Natural killer cell (primary cell): ENCODE data around the gene TACC3. TPM values are rescaled to one million over a fixed set of nuclear protein-coding genes. Genes with fewer than 3 reads are reported as not detected.

Experiments used
- ATAC-seq, 3 donors: fragments of 150-1000 bp in 2 of 3; fragments of 200-7000 bp in 1 of 3; cut with Tn5 transposase; 1 replicate in 1 of 3; 2 replicates in 2 of 3; pipeline ENCODE4 v1.10.0; 2021; ENCODE audit warnings: mild to moderate bottlenecking in 2 of 3, moderate library complexity in 2 of 3
- DNase-seq, 2 donors: peaks; one replicate each; pipeline versions ENCODE4 v3.0.0 to v3.0.0-alpha.2; 2013 to 2021; ENCODE audit warnings: mixed read lengths in 1 of 2
- H3K27ac ChIP-seq: one replicate; pipeline ENCODE4 v1.5.1; 2013; ENCODE audit warnings: mild to moderate bottlenecking, low read length
- H3K27me3 ChIP-seq: one replicate; pipeline ENCODE4 v1.6.1; 2013; ENCODE audit warnings: low read length; ENCODE audit not compliant: control insufficient read depth, insufficient read depth
- H3K36me3 ChIP-seq: one replicate; pipeline ENCODE4 v1.6.1; 2013; ENCODE audit warnings: low read length; ENCODE audit not compliant: control insufficient read depth, insufficient read depth
- H3K4me1 ChIP-seq: one replicate; pipeline ENCODE4 v1.6.1; 2013; ENCODE audit warnings: low read length; ENCODE audit not compliant: control insufficient read depth, insufficient read depth
- H3K4me3 ChIP-seq: one replicate; pipeline ENCODE4 v1.5.1; 2013; ENCODE audit warnings: low read length
- H3K9me3 ChIP-seq: one replicate; pipeline ENCODE4 v1.6.1; 2013; ENCODE audit warnings: low read length; ENCODE audit not compliant: control insufficient read depth, insufficient read depth
- H3K27ac Mint-ChIP-seq, 2 donors: one replicate each; pipeline ENCODE4 v1.8.0; 2022; ENCODE audit warnings: mild to moderate bottlenecking in 2 of 2, mixed read lengths in 2 of 2, moderate library complexity in 1 of 2
- H3K27me3 Mint-ChIP-seq, 2 donors: one replicate each; pipeline ENCODE4 v1.8.0; 2022; ENCODE audit warnings: low read depth in 2 of 2, mixed read lengths in 2 of 2
- H3K36me3 Mint-ChIP-seq: one replicate; pipeline ENCODE4 v1.8.0; 2022; ENCODE audit warnings: mixed read lengths
- H3K4me1 Mint-ChIP-seq, 2 donors: one replicate each; pipeline ENCODE4 v1.8.0; 2022; ENCODE audit warnings: mixed read lengths in 2 of 2
- H3K4me3 Mint-ChIP-seq: one replicate; pipeline ENCODE4 v1.8.0; 2022; ENCODE audit warnings: mild to moderate bottlenecking, moderate library complexity, mixed read lengths
- H3K9me3 Mint-ChIP-seq, 2 donors: one replicate each; pipeline ENCODE4 v1.8.0; 2022; ENCODE audit warnings: mixed read lengths in 2 of 2
- WGBS: methylation state at CpG from one replicate; pipeline ENCODE4 v1.1.7; 2013; ENCODE audit warnings: missing lambda C conversion rate; ENCODE audit not compliant: insufficient coverage; 5-methylcytosine and 5-hydroxymethylcytosine counted together
- intact Hi-C: fragments of 100-400 bp; cut with micrococcal nuclease; formaldehyde crosslinking; loops from one replicate; pipeline ENCODE4 v1.14.2; 2022
- total RNA-seq, 4 donors: library from RNA; stranded (reverse); fragments of 120-200 nt in 1 of 4; gene quantifications; one replicate each; pipeline versions ENCODE4 v1.2.3 to v1.2.4, GENCODE V29; 2013 to 2022
- TF ChIP-seq, protein P1 (sequence below): fragments of 200-600 bp; IDR thresholded peaks from one replicate; pipeline ENCODE4 v1.8.0; 2022; ENCODE audit warnings: antibody characterized with exemption

TACC3 gene
- total RNA-seq, 3 donors from 2014 or later (not counting 1 experiment from before 2014, with no cell fraction given) = 23.4 to 43.7 (median 32.5) TPM

DNA sequence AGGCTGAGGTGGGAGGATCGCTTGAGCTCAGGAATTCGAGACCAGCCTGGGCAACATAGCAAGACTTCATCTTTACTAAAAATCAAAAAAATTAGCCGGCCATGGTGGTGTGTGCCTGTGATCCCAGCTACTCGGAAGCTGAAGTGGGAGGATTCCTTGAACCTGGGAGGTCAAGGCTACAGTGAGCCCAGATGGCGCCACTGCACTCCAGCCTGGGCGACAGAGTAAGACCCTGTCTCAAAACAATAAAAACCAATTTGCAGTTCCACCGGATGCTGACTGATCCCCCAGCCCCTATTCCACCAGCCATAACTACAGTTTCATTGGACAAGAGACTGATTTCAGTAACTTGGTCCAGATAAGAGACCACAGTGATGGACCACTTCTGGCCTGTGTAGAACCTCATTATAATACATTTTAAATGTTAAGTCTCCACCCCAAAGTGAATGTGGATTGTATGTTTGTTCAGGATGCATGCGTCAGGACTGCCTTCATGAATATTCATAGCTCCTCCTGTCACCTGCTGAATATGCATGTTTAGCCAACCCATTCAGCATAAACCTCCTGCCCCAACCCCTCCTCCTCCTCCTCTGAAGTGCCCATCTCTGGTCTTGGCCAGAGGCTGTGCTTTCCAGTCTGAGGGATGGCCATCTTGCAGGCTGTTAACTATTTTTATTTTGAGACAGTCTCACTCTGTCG, 6.9 kb upstream of the TACC3 start:
- Histone ChIP-seq H3K4me1 (peaks cover 55% of the 10 kb centered on the region), H3K27ac (peak overlapping the region; percentile 52), H3K36me3 (peaks cover 16% of the 10 kb centered on the region), H3K9me3 (no peaks in the 10 kb centered on the region), H3K27me3 (no peaks in the 10 kb centered on the region), H3K4me3 (no peak overlapping the region)
- intact Hi-C loops = loop anchor here (5.0 kb wide), 1 partner anchor 132 kb away; no protein-coding TSS in a partner anchor
- no peaks in the 10 kb centered on the region for H3K27me3 Mint-ChIP-seq
- no peaks in the 10 kb centered on the region for H3K9me3 Mint-ChIP-seq
- WGBS = 76% methylated on average over 9 of the region's 9 CpGs
- peak overlapping the region; percentile 95 to 96 for H3K27ac Mint-ChIP-seq
- TF ChIP-seq, protein P1, sequence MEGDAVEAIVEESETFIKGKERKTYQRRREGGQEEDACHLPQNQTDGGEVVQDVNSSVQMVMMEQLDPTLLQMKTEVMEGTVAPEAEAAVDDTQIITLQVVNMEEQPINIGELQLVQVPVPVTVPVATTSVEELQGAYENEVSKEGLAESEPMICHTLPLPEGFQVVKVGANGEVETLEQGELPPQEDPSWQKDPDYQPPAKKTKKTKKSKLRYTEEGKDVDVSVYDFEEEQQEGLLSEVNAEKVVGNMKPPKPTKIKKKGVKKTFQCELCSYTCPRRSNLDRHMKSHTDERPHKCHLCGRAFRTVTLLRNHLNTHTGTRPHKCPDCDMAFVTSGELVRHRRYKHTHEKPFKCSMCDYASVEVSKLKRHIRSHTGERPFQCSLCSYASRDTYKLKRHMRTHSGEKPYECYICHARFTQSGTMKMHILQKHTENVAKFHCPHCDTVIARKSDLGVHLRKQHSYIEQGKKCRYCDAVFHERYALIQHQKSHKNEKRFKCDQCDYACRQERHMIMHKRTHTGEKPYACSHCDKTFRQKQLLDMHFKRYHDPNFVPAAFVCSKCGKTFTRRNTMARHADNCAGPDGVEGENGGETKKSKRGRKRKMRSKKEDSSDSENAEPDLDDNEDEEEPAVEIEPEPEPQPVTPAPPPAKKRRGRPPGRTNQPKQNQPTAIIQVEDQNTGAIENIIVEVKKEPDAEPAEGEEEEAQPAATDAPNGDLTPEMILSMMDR = no peak
- peak overlapping the region; percentile 95 for H3K4me3 Mint-ChIP-seq
- no peak for DNase-seq
- no peak for ATAC-seq
- no peaks in the 10 kb centered on the region for H3K36me3 Mint-ChIP-seq
- H3K4me1 Mint-ChIP-seq = peaks cover 10 to 50% of the 10 kb centered on the region in 2 donors

DNA sequence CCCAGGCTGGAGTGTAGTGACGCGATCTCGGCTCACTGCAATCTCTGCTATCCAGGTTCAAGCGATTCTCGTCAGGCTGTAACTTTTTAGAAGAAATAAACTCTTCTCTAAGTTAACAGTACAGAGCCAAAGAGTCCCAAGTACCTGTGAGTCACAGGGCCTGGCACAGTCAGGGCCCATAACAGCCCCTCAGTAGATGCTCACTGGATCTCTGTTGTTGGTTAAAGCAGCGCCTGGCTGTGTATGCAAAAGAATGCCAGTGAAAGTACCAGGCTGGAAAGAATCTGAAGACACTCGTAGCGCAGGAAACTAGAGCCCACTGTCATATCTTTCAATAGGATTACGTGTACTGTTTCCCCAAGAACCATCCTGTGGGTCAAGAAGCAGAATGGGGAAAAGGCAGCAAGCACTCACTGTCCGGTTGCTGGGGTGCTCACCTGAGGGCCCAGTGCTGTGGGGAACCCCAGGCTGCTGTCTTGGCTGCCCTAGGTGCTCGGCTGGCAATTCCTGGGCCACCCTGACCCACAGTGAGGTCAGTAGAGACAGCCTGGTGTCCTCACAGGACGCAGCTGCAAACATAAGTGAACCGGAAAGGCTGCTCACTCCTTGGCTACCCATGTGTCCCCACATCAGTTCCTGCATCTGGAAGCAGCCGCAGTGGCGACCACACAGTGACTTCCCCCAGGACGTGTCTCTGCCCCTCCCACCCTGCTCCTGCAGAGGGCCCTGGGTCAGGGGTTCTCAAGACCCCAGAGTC, 6.1 kb upstream of the TACC3 start:
- no peak overlapping the region for H3K4me3 ChIP-seq
- Mint-ChIP-seq H3K9me3 (no peaks in the 10 kb centered on the region), H3K4me3 (no peak overlapping the region), H3K36me3 (no peaks in the 10 kb centered on the region), H3K27me3 (no peaks in the 10 kb centered on the region), H3K4me1 (peaks cover 5 to 49% of the 10 kb centered on the region in 2 donors), H3K27ac (peak overlapping the region; percentile 95 to 96)
- 47% methylated on average over 16 of the region's 16 CpGs for WGBS
- H3K4me1 ChIP-seq = peaks cover 57% of the 10 kb centered on the region
- H3K27ac ChIP-seq = peak overlapping the region; percentile 52
- ATAC-seq (no peak), DNase-seq (no peak)
- intact Hi-C loops = no loop called here
- no peaks in the 10 kb centered on the region for H3K9me3 ChIP-seq
- TF ChIP-seq, protein P1 = no peak
- H3K27me3 ChIP-seq = no peaks in the 10 kb centered on the region
- peaks cover 16% of the 10 kb centered on the region for H3K36me3 ChIP-seq

DNA sequence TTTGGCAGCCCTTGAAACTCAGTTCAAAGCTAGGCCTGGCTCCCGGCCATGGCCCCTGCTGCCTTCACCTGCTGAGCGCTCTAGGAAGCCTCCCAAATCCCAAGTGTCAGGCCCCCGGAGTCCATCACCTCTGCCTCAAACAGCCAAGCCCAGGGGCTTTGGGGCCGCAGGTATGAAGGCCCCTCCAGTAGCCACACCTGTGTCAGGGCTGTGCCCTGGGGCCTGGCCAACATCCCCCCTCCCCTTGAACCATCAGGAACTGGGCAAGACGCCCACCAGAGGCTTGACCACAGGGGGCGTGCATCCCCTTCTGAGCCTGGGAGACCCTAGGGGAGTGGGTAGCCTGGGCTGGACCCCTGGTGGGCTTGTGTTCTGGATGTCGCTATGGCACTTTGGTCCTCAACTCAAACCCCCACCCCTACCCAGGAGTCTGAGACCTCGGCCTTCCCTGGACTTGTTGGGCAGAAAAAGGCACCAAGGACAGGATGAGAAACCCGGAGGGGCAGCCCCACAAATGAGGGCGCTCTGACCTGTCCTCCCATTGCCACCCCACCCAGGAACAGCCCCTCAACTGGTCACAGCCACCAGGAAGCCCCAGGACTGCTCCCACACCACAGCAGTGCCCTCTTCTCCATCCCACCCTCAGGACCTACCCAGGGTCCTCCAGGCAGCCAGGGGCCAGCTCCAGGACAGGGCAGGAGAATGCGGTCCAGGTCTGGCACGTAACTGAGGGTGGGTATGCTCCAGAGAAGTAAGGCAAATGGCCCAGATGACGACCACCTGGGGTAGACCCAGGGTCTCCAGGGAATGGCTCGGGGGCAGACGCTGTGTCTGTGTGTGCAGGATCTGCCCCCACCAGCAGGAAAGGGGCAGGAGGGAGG, 5.0 kb upstream of the TACC3 start:
- Histone ChIP-seq H3K27me3 (no peaks in the 10 kb centered on the region), H3K27ac (no peak overlapping the region), H3K4me1 (peaks cover 50% of the 10 kb centered on the region), H3K36me3 (peaks cover 16% of the 10 kb centered on the region), H3K4me3 (no peak overlapping the region), H3K9me3 (no peaks in the 10 kb centered on the region)
- DNase-seq = no peak
- 84% methylated on average over 14 of the region's 15 CpGs for WGBS
- no peaks in the 10 kb centered on the region for H3K27me3 Mint-ChIP-seq
- H3K4me1 Mint-ChIP-seq = peaks cover 0 to 43% of the 10 kb centered on the region in 2 donors
- H3K27ac Mint-ChIP-seq = peak overlapping the region; percentile 95 to 96
- no peak for ATAC-seq
- TF ChIP-seq, protein P1 = no peak
- H3K9me3 Mint-ChIP-seq = no peaks in the 10 kb centered on the region
- intact Hi-C loops = no loop called here
- H3K4me3 Mint-ChIP-seq = no peak overlapping the region
- H3K36me3 Mint-ChIP-seq = no peaks in the 10 kb centered on the region
